ENCODE measurements around the gene PNPLA1. TPM values are rescaled to one million over a fixed set of nuclear protein-coding genes. Genes with fewer than 3 reads are reported as not detected.
"Not testable (repeated sequence)": the region's sequence is repeated elsewhere in the genome, so short reads cannot be mapped to it uniquely, and the experiment has no call there.

PNPLA1 gene
- total RNA-seq, 1 donor from 2014 or later: not detected

GRCh38 chr6:36334832-36335459 is 65.1 kb downstream of the PNPLA1 start:
- H3K9me3 ChIP-seq: no peaks in the 10 kb centered on the region
- no peak overlapping the region for H3K27ac ChIP-seq
- no peak overlapping the region for H3K4me3 ChIP-seq
- H3K27me3 ChIP-seq: no peaks in the 10 kb centered on the region
- no peaks in the 10 kb centered on the region for H3K36me3 ChIP-seq
- no peak for TF ChIP-seq CTCF (IDR thresholded peaks at IDR 0.05)
- intact Hi-C loops (cut with DNase I): no loop called here
- H3K4me1 ChIP-seq: no peaks in the 10 kb centered on the region
- DNase-seq (ENCODE audit: low spot score in 2 of 2): no peak

DNA sequence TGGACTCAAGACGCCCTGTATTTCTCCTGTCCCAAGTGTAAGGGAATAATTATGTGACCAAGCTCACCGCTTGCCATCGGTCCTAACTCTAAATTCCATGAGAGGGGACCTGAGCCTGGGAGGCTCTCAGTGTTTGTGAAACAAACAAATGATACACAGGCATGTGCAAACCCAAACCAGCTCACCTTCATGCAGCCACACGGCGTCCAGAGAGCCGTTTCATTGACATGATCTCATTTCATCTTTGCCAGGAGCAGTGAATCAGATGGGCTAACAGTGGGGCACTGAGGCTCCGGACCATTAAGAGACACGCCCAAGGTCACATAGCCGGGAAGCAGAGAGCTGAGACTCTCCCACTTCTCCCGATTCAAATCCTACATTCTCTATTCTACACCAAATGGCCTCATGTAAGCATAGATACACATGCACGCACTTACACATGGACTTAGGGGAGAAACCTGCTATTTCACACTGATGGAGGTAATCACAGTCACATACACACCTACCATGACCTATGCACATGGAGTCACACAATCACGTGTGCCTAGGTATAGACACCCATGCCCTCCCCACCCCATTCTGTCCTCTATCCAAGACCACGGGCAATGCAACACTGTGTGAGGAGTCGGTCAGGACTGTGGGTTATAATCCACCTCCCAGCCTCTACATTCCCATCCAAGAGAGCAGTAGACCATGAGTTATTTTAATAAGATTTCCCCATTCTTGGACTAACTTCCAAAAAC is 65.8 kb downstream of the PNPLA1 start:
- Histone ChIP-seq H3K4me3 (no peak overlapping the region), H3K9me3 (no peaks in the 10 kb centered on the region), H3K4me1 (no peaks in the 10 kb centered on the region), H3K36me3 (no peaks in the 10 kb centered on the region), H3K27ac (no peak overlapping the region), H3K27me3 (no peaks in the 10 kb centered on the region)
- intact Hi-C loops (cut with DNase I): no loop called here
- TF ChIP-seq CTCF (IDR thresholded peaks at IDR 0.05): no peak
- no peak for DNase-seq (ENCODE audit: low spot score in 2 of 2)

DNA sequence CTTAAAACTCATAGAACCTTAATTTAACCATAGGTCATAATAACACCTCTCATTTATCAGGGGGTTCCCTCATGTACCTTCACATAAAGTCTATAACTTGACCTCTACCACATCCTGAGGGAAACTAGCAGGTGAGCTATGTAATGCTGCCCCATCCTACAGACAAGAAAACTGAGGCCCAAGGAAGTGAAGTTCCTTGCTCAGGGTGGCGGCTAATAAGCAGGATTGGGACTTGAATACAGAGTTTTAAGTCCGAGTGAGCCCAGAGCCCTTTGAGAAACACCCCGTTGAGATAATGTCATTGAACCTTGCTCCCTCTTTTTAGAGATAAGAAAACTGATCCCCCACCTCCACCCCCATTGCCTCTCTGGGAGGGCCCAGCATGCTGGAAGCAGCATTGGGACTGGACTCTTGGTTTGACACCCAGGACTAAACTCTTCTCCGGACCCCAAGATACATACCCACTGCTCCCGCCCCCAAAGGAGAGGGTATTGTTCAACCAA is 66.4 kb downstream of the PNPLA1 start:
- H3K9me3 ChIP-seq: no peaks in the 10 kb centered on the region
- no peaks in the 10 kb centered on the region for H3K36me3 ChIP-seq
- DNase-seq (ENCODE audit: low spot score in 2 of 2): no peak
- no peak overlapping the region for H3K4me3 ChIP-seq
- TF ChIP-seq CTCF (IDR thresholded peaks at IDR 0.05): no peak
- H3K27ac ChIP-seq: no peak overlapping the region
- intact Hi-C loops (cut with DNase I): no loop called here
- H3K4me1 ChIP-seq: peaks cover 0 to 2% of the 10 kb centered on the region in 2 donors
- H3K27me3 ChIP-seq: no peaks in the 10 kb centered on the region

- Histone ChIP-seq H3K27ac (no peak within 1 kb of the TSS), H3K4me3 (no peak within 1 kb of the TSS), H3K27me3 (no peaks in the 10 kb centered on the region), H3K4me1 (peaks cover 0 to 3% of the 10 kb centered on the region in 2 donors), H3K9me3 (no peaks in the 10 kb centered on the region), H3K36me3 (no peaks in the 10 kb centered on the region)
- intact Hi-C loops (cut with DNase I): no loop called here
- no peak for DNase-seq (ENCODE audit: low spot score in 2 of 2)
- no peak for TF ChIP-seq CTCF (IDR thresholded peaks at IDR 0.05)
Measured at GRCh38 chr6:36336779-36337241, 67.0 kb downstream of the PNPLA1 start, which contains the start of gene BNIP5. TSS of gene BNIP5 (minus strand) at chr6:36336888. CDS start at chr6:36330690, 6,198 bp downstream.

- H3K4me3 ChIP-seq: no peak overlapping the region
- no peak for DNase-seq (ENCODE audit: low spot score in 2 of 2)
- no peaks in the 10 kb centered on the region for H3K27me3 ChIP-seq
- H3K9me3 ChIP-seq: no peaks in the 10 kb centered on the region
- H3K4me1 ChIP-seq: peaks cover 0 to 10% of the 10 kb centered on the region in 2 donors
- intact Hi-C loops (cut with DNase I): no loop called here
- H3K36me3 ChIP-seq: no peaks in the 10 kb centered on the region
- TF ChIP-seq CTCF (IDR thresholded peaks at IDR 0.05): no peak
- H3K27ac ChIP-seq: no peak overlapping the region
Measured at GRCh38 chr6:36337814-36338213, 68.0 kb downstream of the PNPLA1 start.

GRCh38 chr6:36338223-36338622 is 68.4 kb downstream of the PNPLA1 start:
- H3K36me3 ChIP-seq; H3K9me3 ChIP-seq; DNase-seq (ENCODE audit: low spot score in 2 of 2); H3K27me3 ChIP-seq; intact Hi-C loops (cut with DNase I); H3K27ac ChIP-seq; H3K4me3 ChIP-seq: not testable (repeated sequence)
- H3K4me1 ChIP-seq: peaks cover 0 to 13% of the 10 kb centered on the region in 2 donors
